ENCODE data around the gene ABCG1.

DNA sequence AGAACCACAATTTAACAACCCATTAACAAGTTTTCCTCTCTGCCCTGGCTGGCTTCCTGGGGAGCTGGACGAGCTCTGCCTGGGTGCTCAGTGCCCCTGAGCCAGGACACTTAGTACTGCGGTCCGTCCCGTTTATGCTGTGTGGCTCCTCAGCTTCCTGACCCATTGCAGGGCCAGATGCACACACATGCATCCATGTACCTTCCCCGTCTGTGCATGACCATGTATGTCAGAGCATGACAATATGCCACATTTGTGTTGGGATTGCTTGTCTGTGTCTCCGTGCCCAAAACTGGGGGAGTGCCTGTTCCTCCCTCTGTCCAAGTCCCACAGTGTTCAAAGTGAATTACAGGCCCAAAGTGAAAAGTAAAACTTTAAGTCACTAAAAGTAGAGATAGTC, 106.0 kb downstream of the ABCG1 start:
- TF ChIP-seq CTCF (IDR thresholded peaks at IDR 0.05 in 4 of 5, conservative IDR thresholded peaks at IDR 0.05 in 1 of 5) (no peak), POLR2A (IDR thresholded peaks at IDR 0.05) (no peak)
